NOMO-1 treated with DMSO at 0.1 percent for 48 hours (cell line): Measurements from ENCODE around the gene KIF26A.

Source experiments
- DNase-seq: peaks from one replicate; lab custom pipeline; 2025; ENCODE audit not compliant: unreplicated experiment; lab: John Stamatoyannopoulos, UW

The KIF26A gene

DNA sequence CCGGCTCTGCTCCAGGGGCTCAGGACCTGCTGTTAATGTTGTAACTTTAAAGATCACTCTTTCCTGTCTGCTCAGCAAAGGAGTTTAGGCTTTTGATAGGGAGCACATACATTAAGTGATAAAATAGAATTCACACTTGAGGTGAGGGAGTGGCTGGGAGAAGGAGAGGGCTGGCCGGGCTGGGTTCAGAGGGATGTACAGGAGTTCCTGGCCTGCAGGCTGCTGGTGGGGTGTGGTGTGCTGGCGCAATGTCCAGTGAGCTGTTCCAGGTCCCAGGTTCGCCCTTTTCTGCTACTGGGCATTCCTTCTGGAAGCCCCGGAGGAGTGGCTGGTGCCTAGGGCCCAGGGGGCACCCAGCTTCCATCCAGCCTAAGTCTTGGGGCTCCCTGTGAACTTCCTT, 17.8 kb downstream of the KIF26A start:
- DNase-seq: no peak

DNA sequence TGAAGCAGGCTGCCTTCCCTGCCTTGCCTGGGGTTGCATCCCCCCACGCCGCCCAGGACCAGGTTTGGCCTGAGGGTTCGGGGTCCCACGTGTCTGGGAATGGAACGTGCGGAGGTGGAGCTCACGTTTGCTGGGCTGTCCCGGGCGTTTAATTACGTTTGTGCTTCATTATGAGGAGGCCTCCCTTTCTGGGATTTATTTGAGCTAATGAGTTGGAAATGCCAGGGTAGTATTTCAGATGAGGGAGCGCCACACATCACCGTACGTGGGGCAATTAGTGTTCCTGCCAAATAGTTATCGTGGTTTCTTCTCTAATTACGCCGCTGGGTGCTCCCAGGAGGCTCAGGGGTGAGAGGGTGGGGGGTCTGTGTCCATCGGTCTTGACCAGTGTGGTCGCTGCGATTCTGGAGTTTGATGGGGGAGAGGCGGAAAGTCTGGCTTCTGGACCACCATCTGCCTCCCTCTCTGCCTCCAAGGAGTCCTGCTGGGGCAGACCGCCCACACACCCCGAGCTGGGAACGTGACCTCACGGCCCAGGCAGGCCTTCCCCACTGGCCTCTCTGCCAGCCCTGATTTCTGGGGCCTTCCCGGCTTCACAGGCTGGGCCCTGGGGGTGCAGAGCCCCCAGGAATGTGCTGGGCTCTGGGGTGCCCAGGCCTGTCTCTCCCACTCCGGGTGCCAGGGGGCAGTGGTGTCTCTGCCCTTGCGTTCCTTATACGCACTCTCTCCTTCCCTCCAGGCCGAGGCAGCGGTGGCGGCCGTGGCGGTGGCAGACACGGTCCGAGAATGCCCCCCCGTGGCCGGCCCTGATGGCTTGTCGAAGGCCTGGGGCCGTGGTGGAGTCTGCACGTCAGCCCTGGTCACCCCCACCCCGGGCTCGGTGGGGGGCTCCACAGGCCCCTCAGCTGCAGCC, 18.9 kb downstream of the KIF26A start:
- DNase-seq: no peak

DNA sequence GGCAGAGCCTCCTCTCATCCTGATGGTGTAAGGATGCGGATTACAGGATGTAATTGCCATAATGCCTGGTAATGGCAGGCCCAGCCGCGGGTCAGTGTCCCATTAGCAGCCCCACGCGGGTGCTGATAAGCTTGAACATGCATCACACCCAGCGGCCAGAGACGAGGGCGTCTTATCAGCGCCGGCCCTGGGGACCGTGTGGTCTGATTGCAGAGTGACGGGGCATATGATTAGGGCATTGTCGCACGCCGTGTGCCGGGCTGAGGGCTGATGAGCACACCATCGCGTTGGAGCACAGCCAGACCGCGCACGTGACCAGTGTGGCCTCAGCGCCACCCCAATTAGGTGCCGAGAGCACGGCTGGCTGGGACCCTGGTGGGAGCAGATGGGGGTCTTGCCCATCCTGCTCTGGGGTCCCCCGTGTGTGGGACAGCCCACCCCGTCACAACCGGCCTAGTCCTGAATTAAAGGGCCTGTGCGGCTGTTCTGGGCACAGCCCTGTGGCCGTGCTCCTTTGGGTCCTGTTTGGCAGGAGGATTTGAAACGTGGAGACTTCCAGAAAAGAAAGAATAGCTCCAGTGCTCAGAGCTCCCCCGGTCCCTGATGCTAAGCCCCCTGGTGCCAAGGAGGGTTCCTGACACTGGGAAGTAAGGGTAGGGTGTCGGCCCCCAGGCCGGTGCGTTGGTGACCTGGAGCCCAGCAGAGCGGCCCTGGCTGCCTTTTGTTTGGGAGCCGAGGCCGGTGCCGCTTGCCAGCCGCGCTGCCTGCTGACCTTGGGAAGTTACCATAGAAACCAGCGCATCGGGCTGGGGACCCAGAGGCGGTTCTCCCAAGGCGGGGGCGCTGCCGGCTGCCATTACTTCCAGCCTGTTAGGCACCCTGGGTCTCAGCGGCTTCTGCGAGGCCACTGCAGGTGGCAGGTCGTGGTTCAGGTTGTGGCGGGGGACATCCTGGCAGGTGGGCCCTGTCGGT, 20.7 kb downstream of the KIF26A start:
- no peak for DNase-seq

GRCh38 chr14:104159990-104160389, 21.6 kb downstream of the KIF26A start:
- DNase-seq: no peak

DNA sequence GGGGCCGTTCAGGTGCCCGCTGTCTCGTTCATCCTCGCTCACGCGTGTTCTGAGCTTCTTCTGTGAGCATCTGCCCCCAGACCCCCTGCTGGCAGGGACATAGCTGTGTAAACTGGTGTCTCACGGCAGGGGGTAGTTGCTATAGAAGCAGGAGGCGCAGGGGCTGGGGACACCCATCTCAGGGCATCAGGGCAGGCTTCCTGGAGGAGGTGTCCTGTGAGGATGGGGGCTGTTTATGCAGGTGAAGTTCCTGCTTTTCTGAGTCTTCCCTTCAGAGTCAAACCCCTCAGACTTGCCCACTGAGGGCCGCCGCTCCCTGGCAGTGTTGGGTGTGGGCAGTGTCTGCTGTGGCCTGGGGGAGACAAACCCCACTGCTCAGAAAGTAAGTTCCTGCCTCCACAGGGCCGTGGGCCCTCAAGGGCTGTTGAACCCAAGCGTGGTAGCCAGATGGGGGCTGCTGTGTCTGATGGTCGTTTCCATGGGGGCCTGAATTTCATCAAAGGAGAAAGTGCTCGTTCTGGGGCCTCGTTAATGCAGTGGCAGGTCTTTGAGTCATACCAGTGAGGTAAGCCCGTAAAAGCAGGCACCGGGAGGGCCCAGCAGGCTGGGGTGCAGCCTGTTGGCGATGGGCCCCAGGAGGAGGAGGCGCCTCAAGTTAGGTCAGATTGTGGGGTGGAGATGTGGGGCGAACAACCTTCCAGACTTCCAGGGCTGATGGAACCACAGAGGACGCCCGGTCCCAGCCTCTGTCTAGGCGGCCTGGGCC, 23.4 kb downstream of the KIF26A start:
- DNase-seq: no peak

DNA sequence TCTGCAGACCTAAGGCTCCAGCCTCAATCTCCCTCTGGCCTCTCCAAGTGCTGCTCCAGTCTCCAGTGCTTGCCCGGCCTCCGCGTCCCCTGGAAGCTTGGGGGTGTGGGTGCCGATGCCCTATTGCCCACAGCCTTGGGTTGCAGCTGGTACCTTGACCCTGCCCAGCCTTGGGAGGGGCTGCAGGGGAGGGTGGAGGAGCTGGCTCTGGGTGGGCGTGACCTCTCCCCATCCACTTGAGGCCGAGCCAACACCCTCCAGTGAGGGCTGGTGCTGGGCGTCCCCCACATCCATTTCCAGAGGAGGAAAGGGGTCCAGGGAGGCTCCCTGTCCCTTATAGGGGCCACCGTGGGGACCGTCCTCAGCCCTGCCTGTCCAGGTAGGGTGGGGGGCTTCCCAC, 24.1 kb downstream of the KIF26A start:
- no peak for DNase-seq

DNA sequence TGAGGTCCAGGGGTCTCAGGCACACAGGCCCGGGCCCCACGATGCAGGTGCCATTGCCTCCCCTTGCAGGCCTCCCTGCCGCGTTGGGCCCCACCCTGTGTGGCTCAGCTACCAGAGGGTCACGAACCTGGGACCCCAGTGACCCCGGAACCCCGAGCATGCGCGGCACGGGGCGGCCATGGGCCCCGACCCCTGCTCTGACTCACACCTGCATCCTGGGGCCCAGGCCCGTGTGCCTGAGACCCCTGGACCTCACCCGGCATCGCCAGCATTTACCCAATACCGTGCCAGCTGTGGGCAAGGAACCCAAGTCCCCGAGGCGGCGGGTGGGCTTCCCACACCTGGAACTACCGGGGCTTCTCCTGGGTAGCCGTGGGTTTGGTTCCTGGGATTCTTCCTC, 25.2 kb downstream of the KIF26A start:
- DNase-seq: no peak

DNA sequence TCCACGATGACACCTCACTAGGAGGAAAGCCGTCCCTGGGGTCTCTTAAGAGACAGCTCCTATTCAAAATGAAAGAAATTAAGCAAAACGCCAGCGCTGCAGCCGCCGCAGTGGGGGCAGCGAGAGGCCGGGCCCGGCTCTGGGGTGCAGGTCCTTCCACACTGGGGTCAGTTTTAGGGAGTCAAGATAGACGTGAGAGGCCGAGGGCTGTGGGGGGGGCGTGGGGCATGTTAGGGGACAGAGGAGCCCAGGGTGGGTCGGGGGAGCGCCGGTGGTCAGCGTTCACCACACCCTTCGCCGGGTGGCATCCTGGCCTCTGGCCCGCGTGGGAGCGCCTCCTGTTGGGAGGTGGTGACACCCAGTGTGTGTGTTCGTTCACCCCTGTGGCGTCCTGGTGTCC, 25.7 kb downstream of the KIF26A start:
- no peak for DNase-seq

- no peak for DNase-seq
Observed at GRCh38 chr14:104164512-104164911, 26.1 kb downstream of the KIF26A start.

- DNase-seq: no peak
Observed at GRCh38 chr14:104166698-104167097, 28.3 kb downstream of the KIF26A start.

DNA sequence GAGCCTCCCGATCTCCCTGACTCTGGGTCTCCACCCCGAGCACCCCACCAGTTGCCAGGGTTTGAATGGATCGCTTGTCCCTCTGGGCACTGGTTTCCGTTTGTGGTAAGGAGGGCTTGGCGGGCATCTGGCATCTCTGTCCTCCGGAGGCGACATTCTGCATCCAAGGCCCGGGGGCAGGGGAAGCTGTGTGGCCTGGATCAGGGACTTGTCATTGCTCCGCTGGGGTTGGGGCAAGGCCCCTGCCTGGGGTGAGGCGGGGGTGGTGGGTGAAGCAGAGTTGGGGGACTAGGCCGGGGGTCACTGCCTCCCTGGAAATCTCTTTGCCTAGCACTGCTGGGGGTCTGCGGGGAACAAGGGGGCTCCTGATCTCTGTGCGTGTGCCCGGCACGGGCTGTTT, 30.2 kb downstream of the KIF26A start:
- no peak for DNase-seq

GRCh38 chr14:104169005-104169698, 30.8 kb downstream of the KIF26A start:
- no peak for DNase-seq

GRCh38 chr14:104169699-104170479, 31.5 kb downstream of the KIF26A start:
- no peak for DNase-seq

GRCh38 chr14:104171029-104171697, 32.8 kb downstream of the KIF26A start:
- no peak for DNase-seq

GRCh38 chr14:104171895-104172294, 33.5 kb downstream of the KIF26A start:
- DNase-seq: no peak

DNA sequence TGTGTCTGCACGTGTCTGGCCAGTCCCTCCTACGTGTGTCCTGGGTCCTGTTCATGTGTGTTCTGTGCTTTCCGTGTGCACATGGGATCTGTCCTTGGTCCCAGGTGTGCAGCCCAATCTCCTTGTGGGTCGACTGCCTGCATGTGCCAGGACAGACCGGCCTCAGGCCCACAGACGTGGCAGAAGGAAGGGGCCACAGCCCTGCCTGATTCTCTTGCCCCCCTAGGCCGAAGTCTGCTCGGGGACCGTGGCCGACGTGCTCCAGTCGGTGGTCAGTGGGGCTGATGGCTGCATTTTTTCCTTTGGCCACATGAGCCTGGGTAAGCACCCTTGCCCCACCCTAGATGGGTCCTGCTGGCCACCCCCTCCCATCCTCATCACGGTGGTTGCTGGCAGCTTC, 34.0 kb downstream of the KIF26A start:
- DNase-seq: no peak

- no peak for DNase-seq
Observed at GRCh38 chr14:104172880-104173279, 34.5 kb downstream of the KIF26A start.

DNA sequence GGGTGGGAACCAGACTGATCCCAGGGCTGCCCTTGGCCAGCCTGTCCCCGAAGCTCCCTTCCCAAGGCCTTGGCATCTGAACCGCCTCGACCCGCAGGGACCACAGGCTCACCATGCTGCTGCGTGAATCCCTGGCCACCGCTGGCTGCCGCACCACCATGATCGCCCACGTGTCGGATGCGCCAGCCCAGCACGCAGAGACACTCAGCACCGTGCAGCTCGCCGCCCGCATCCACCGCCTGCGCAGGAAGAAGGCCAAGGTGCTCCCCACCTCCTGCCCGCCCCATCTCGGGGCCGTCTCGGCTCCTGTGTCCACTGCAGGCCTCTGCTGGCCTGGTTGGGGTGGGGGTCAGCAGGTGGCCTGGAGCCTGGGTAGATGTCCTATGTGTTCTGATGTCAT, 35.7 kb downstream of the KIF26A start:
- no peak for DNase-seq

- no peak for DNase-seq
Observed at GRCh38 chr14:104175041-104175440, 36.7 kb downstream of the KIF26A start.
